Stimulated activated effector memory CD8-positive, alpha-beta T cell treated with anti-CD3 and anti-CD28 coated beads, Interleukin-12 subunit alpha, Interleukin-12 subunit beta, amount 100 ng/mL, for 72 hours (primary cell): ENCODE data around the gene C12orf42.

Experiments
- ATAC-seq: fragments of 150-1000 bp; cut with Tn5 transposase; 2 replicates; pipeline ENCODE4 v1.10.0; 2021
- DNase-seq, 2 donors: peaks; one replicate each; pipeline ENCODE4 v3.0.0; 2021 to 2022; ENCODE audit warnings: low spot score in 2 of 2
- H3K27ac Mint-ChIP-seq: one replicate; pipeline ENCODE4 v1.8.0; 2022; ENCODE audit warnings: mild to moderate bottlenecking, mixed read lengths
- H3K36me3 Mint-ChIP-seq: one replicate; pipeline ENCODE4 v1.8.0; 2022; ENCODE audit warnings: mild to moderate bottlenecking, mixed read lengths
- H3K4me1 Mint-ChIP-seq: one replicate; pipeline ENCODE4 v1.8.0; 2022; ENCODE audit warnings: mixed read lengths
- H3K4me3 Mint-ChIP-seq: one replicate; pipeline ENCODE4 v1.8.0; 2022; ENCODE audit warnings: mild to moderate bottlenecking, mixed read lengths
- H3K9me3 Mint-ChIP-seq: one replicate; pipeline ENCODE4 v1.8.0; 2022; ENCODE audit warnings: mixed read lengths

C12orf42 gene

GRCh38 chr12:103310546-103311270 is 185.1 kb downstream of the C12orf42 start:
- Mint-ChIP-seq H3K4me3 (no peak overlapping the region), H3K36me3 (no peaks in the 10 kb centered on the region), H3K9me3 (peaks cover 8% of the 10 kb centered on the region), H3K27ac (no peak overlapping the region), H3K4me1 (peaks cover 6% of the 10 kb centered on the region)
- no peak for DNase-seq
- ATAC-seq = no peak

DNA sequence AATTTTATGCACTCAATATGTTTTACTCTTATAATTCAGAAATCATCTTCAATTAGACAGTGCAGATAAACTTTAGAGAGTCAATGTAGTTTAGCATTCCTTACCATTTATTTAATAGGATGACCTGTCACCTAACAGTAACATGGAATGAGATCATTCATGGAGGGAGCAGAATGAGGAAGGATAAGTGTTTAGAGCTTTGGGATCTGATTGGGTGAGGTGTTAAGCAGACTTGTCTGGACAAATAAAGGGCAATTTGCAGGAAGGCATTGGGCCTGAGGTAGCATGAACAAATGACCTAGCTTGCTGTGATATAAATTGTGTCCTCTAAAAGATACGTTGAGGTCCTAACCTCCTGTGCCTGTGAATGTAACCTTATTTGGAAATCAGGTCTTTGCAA is 187.4 kb downstream of the C12orf42 start:
- Mint-ChIP-seq H3K4me3 (no peak overlapping the region), H3K9me3 (no peaks in the 10 kb centered on the region), H3K36me3 (no peaks in the 10 kb centered on the region), H3K4me1 (no peaks in the 10 kb centered on the region), H3K27ac (no peak overlapping the region)
- ATAC-seq = no peak
- no peak for DNase-seq

DNA sequence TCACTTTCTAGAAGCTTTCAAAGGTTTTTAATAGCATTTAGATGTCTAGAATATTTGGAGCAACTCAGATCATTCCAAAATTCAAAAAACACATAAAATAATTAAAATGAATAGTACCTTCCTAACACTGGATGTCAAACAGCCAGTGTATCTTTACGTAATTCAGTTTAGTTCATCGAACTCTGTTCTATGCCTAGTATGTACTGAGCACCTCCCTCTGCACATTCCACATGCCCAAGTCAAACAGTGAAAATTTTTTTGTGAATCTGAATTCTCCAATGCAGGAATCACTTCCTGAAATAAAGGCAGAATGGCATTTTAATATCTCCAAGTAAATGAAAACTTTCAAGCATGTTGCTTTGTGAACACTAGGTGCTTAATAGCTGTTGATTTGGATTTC is 192.3 kb downstream of the C12orf42 start:
- Mint-ChIP-seq H3K27ac (no peak overlapping the region), H3K4me3 (no peak overlapping the region), H3K4me1 (no peaks in the 10 kb centered on the region), H3K36me3 (no peaks in the 10 kb centered on the region), H3K9me3 (no peaks in the 10 kb centered on the region)
- ATAC-seq (no peak), DNase-seq (no peak)

DNA sequence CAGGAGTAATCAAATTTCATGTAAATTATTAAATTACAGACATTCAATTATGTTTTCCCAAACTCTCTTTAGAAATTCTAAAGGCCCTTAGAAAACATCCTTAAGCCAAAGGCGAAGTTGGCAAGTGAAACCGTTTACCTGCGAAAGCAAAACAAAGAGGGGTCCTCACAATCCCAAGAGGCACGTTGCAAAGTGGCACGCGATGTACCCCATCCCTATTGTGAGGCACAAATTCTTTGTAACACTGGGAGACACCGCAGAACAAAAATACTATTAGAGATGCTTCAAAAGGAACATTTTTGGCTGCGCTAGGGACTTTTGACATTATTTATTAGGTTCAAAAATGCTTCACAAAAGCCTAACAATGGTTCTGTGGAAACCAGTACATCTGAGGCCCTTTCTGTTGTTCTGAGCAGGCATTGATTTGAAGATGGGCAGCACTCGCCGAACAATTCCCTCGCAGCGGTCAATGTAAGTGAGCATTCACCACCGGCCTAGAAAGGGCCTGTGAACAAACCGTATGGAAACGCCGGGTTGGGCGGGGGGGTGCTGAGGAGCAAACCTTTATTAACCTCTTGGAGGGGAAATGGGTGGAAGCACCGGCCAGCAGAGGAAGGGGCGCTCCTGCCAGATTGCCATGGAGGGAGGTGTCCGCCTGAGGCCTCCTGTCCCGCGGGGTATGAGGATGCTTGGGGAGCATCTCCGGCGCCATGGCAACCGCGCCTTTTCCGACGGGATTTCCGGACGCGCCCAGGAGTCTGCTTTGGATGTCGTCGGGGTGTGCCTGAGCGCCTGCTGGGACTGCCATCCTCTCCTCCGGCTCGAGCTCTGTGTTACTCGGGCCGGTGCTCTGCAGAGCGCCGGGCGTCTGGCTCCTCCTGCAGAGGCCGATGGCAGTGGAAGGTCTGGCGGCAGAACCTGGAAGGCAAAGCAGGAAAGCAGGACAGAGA is 193.9 kb downstream of the C12orf42 start:
- no peak for DNase-seq
- Mint-ChIP-seq H3K4me3 (no peak overlapping the region), H3K36me3 (no peaks in the 10 kb centered on the region), H3K4me1 (no peaks in the 10 kb centered on the region), H3K9me3 (no peaks in the 10 kb centered on the region), H3K27ac (no peak overlapping the region)
- ATAC-seq = no peak

DNA sequence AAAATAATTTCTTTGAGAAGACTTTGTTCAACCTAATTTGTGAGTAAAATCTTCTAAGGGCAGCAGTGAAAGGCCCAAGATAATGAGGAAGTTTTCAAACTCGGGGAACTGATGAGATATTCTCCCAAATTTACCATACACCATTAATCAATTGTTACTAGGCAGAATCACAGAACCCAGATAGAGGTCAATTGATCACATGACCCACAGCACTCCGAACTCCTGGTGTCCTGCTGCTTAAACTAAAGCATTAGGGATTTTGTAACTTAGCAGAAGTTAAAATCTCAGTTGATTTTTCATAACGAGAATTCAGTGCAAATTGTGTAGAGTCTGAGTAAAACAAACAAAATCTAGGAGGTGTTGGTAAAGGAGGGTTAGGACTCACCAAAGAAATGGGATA is 207.8 kb downstream of the C12orf42 start:
- peaks cover 6% of the 10 kb centered on the region for H3K9me3 Mint-ChIP-seq
- H3K4me3 Mint-ChIP-seq = no peak overlapping the region
- no peaks in the 10 kb centered on the region for H3K4me1 Mint-ChIP-seq
- no peak for DNase-seq
- H3K36me3 Mint-ChIP-seq = no peaks in the 10 kb centered on the region
- ATAC-seq = no peak
- H3K27ac Mint-ChIP-seq = no peak overlapping the region

DNA sequence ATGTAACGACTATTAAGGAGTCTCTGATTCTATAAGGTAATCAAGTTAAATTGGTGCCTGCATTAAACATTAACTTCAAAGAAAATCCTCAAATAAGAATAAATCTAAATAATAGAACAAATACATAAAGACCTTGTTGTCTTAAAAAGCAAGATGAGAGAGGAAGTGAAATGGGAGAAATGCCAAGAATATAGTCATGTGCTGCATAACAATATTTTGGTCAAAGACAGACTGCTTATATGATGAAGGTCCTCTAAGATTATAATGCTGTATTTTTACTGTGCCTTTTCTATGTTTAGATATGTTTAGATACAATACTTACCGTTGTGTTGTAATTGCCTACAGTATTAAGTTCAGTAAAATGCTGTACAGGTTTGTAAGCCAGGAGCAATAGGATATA is 213.6 kb downstream of the C12orf42 start:
- Mint-ChIP-seq H3K4me1 (peaks cover 7% of the 10 kb centered on the region), H3K4me3 (no peak overlapping the region), H3K9me3 (peaks cover 2% of the 10 kb centered on the region), H3K27ac (no peak overlapping the region), H3K36me3 (no peaks in the 10 kb centered on the region)
- ATAC-seq = no peak
- no peak for DNase-seq

- no peak for DNase-seq
- H3K36me3 Mint-ChIP-seq = no peaks in the 10 kb centered on the region
- H3K4me1 Mint-ChIP-seq = peaks cover 7% of the 10 kb centered on the region
- peak overlapping the region; percentile 30 for H3K27ac Mint-ChIP-seq
- H3K4me3 Mint-ChIP-seq = no peak overlapping the region
- no peaks in the 10 kb centered on the region for H3K9me3 Mint-ChIP-seq
- ATAC-seq = peak; percentile 94
Observed at GRCh38 chr12:103279444-103279843, 216.3 kb downstream of the C12orf42 start.

DNA sequence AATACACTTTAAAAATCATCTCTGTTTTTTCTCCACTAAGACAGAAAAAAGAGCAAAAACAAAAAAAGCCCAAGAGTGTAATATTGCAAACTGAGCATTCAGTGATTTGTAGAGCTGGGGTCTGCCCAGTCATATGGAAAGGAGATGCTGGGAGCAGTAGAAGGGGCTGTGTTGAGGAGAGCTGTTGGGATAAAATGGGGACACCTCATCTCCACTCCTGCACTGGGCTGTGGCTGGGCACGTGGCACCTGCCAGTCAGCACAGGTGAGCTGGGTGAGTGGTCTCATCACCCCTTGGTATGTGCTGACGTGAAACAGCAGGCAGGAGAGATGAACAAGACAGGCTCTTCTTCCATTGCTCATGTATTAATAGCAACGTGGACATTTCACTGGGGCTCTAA is 217.4 kb downstream of the C12orf42 start:
- Mint-ChIP-seq H3K9me3 (no peaks in the 10 kb centered on the region), H3K27ac (no peak overlapping the region)
- no peak for ATAC-seq

DNA sequence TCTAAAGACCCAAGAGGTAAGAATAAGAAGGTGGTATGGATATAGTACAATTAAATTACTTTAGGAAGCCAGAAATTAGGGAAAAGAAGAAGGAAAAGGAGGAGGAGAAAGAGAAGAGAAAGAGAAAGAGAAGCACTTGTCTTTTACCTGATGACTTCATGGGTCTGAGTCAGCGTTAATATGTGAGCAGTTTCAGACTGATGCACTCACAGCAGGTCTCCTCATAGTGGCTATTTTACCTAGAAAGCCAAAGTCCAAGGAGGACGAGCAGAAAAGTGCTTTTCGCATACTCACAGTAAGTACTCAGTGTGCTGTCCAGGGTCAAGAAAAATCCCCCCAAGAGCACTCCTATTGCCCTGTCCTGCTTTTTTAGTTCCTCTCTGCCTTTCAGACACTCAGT is 222.1 kb downstream of the C12orf42 start:
- DNase-seq = no peak
- peak; percentile 55 for ATAC-seq
- Mint-ChIP-seq H3K27ac (no peak overlapping the region), H3K4me1 (peaks cover 15% of the 10 kb centered on the region), H3K4me3 (no peak overlapping the region), H3K36me3 (no peaks in the 10 kb centered on the region), H3K9me3 (no peaks in the 10 kb centered on the region)

More for the DNA sequence above, 217.4 kb downstream of the C12orf42 start:
- Mint-ChIP-seq H3K4me3 (no peak overlapping the region), H3K36me3 (no peaks in the 10 kb centered on the region), H3K4me1 (peaks cover 7% of the 10 kb centered on the region)
- no peak for DNase-seq

DNA sequence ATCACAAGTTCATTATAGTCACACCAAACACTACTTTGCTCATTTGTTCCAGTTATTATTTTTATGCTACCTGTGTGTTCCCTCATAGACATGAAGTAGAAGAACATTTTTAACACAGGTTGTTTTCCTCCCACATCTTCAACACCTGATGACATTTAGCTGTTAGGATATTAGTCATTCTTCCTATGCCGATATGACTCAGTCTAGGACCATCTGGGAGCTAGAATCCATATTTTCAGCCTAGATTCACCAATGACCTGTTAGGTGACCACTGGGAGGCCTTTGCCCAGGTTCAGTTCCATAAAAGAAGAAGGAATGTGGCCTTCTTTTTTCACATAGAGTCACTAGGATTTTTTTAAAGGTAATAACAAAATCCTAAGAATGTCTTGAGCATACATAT is 222.8 kb downstream of the C12orf42 start:
- H3K9me3 Mint-ChIP-seq = no peaks in the 10 kb centered on the region
- H3K4me1 Mint-ChIP-seq = peaks cover 15% of the 10 kb centered on the region
- ATAC-seq (no peak), DNase-seq (no peak)
- H3K4me3 Mint-ChIP-seq = no peak overlapping the region
- no peak overlapping the region for H3K27ac Mint-ChIP-seq
- no peaks in the 10 kb centered on the region for H3K36me3 Mint-ChIP-seq

- no peaks in the 10 kb centered on the region for H3K9me3 Mint-ChIP-seq
- no peak overlapping the region for H3K4me3 Mint-ChIP-seq
- ATAC-seq (no peak), DNase-seq (no peak)
- no peak overlapping the region for H3K27ac Mint-ChIP-seq
- peaks cover 15% of the 10 kb centered on the region for H3K4me1 Mint-ChIP-seq
- H3K36me3 Mint-ChIP-seq = no peaks in the 10 kb centered on the region
Observed at GRCh38 chr12:103269946-103270345, 225.8 kb downstream of the C12orf42 start.

GRCh38 chr12:103268831-103269514 is 226.8 kb downstream of the C12orf42 start:
- Mint-ChIP-seq H3K9me3 (peaks cover under 1% of the 10 kb centered on the region), H3K36me3 (no peaks in the 10 kb centered on the region), H3K4me1 (peaks cover 15% of the 10 kb centered on the region), H3K4me3 (no peak overlapping the region), H3K27ac (peak overlapping the region; percentile 23)
- ATAC-seq = peak; percentile 62
- no peak for DNase-seq

GRCh38 chr12:103257763-103258162 is 238.0 kb downstream of the C12orf42 start:
- no peaks in the 10 kb centered on the region for H3K4me1 Mint-ChIP-seq
- no peak for ATAC-seq

More at GRCh38 chr12:103257763-103258162, 238.0 kb downstream of the C12orf42 start:
- no peak for DNase-seq
- H3K36me3 Mint-ChIP-seq = no peaks in the 10 kb centered on the region
- peaks cover 2% of the 10 kb centered on the region for H3K9me3 Mint-ChIP-seq
- H3K27ac Mint-ChIP-seq = no peak overlapping the region
- H3K4me3 Mint-ChIP-seq = no peak overlapping the region
